Mesendoderm (in vitro differentiated cells): Measurements from ENCODE around the gene RAMAC. TPM values are rescaled to one million over a fixed set of nuclear protein-coding genes. Genes with fewer than 3 reads are reported as not detected.
"Not testable (repeated sequence)": the region's sequence is repeated elsewhere in the genome, so short reads cannot be mapped to it uniquely, and the experiment has no call there.

ENCODE experiments used
- DNase-seq: peaks from one replicate; pipeline ENCODE4 v3.0.0; 2013
- H2AK5ac ChIP-seq: 2 replicates; pipeline ENCODE4 v1.6.1; 2013; ENCODE audit warnings: low read length, inconsistent platforms
- H2BK120ac ChIP-seq: 2 replicates; pipeline ENCODE4 v1.6.1; 2013; ENCODE audit warnings: low read depth, mild to moderate bottlenecking, low read length, moderate library complexity, mixed read lengths
- H2BK15ac ChIP-seq: replicated peaks from 2 replicates; pipeline ENCODE4 v1.6.1; 2013; ENCODE audit warnings: low read depth, mild to moderate bottlenecking, moderate library complexity
- H2BK5ac ChIP-seq: 2 replicates; pipeline ENCODE4 v1.6.1; 2013; ENCODE audit warnings: low read length, inconsistent platforms
- H3K18ac ChIP-seq: 2 replicates; pipeline ENCODE4 v1.6.1; 2013; ENCODE audit warnings: mild to moderate bottlenecking, low read length, mixed read lengths
- H3K23ac ChIP-seq: one replicate; pipeline ENCODE4 v1.6.1; 2013; ENCODE audit warnings: low read length
- H3K27ac ChIP-seq: 2 replicates; pipeline ENCODE4 v1.5.1; 2013; ENCODE audit warnings: low read depth, mild to moderate bottlenecking, inconsistent platforms, low read length, moderate library complexity
- H3K27me3 ChIP-seq: 2 replicates; pipeline ENCODE4 v1.6.1; 2013; ENCODE audit warnings: low read length, control low read depth, mild to moderate bottlenecking, inconsistent platforms; ENCODE audit not compliant: insufficient read depth, poor library complexity
- H3K36me3 ChIP-seq: 2 replicates; pipeline ENCODE4 v1.6.1; 2013; ENCODE audit warnings: low read length, inconsistent platforms; ENCODE audit not compliant: control insufficient read depth, insufficient read depth
- H3K4ac ChIP-seq: one replicate; pipeline ENCODE4 v1.6.1; 2013; ENCODE audit warnings: low read depth, mild to moderate bottlenecking, low read length, moderate library complexity
- H3K4me1 ChIP-seq: 2 replicates; pipeline ENCODE4 v1.6.1; 2013; ENCODE audit warnings: low read depth, low read length, inconsistent platforms; ENCODE audit not compliant: control insufficient read depth
- H3K4me2 ChIP-seq: 2 replicates; pipeline ENCODE4 v1.6.1; 2013; ENCODE audit warnings: low read length
- H3K4me3 ChIP-seq: 2 replicates; pipeline ENCODE4 v1.5.1; 2013; ENCODE audit warnings: mild to moderate bottlenecking, low read length
- H3K56ac ChIP-seq: one replicate; pipeline ENCODE4 v1.6.1; 2013; ENCODE audit warnings: low read length
- H3K79me1 ChIP-seq: 2 replicates; pipeline ENCODE4 v1.6.1; 2013; ENCODE audit warnings: low read length, inconsistent platforms
- H3K79me2 ChIP-seq: 2 replicates; pipeline ENCODE4 v1.6.1; 2013; ENCODE audit warnings: mild to moderate bottlenecking, low read length; ENCODE audit not compliant: control insufficient read depth, insufficient read depth
- H3K9ac ChIP-seq: 2 replicates; pipeline ENCODE4 v1.6.1; 2013; ENCODE audit warnings: low read length, inconsistent platforms
- H4K5ac ChIP-seq: one replicate; pipeline ENCODE4 v1.6.1; 2013; ENCODE audit warnings: low read length
- H4K8ac ChIP-seq: one replicate; pipeline ENCODE4 v1.6.1; 2013; ENCODE audit warnings: low read depth, mild to moderate bottlenecking, control low read depth, low read length, moderate library complexity
- WGBS: extraction: QIAGEN DNeasy Blood & Tissue Kit; methylation state at CpG from one replicate; pipeline ENCODE4 v1.1.7; 2013; ENCODE audit warnings: low lambda C conversion rate, missing lambda C conversion rate; ENCODE audit not compliant: insufficient coverage; ENCODE audit errors: extremely low coverage; 5-methylcytosine and 5-hydroxymethylcytosine counted together
- polyA plus RNA-seq, 2 experiments: library from polyadenylated mRNA; stranded (reverse); fragments of 200-250 nt; gene quantifications; one replicate each; pipeline ENCODE4 v1.2.3, GENCODE V29; 2013

The RAMAC gene
- 36.6 TPM for polyA plus RNA-seq (2013, experiment 1 of 2)
- 38.9 TPM for polyA plus RNA-seq (2013, experiment 2 of 2)

DNA sequence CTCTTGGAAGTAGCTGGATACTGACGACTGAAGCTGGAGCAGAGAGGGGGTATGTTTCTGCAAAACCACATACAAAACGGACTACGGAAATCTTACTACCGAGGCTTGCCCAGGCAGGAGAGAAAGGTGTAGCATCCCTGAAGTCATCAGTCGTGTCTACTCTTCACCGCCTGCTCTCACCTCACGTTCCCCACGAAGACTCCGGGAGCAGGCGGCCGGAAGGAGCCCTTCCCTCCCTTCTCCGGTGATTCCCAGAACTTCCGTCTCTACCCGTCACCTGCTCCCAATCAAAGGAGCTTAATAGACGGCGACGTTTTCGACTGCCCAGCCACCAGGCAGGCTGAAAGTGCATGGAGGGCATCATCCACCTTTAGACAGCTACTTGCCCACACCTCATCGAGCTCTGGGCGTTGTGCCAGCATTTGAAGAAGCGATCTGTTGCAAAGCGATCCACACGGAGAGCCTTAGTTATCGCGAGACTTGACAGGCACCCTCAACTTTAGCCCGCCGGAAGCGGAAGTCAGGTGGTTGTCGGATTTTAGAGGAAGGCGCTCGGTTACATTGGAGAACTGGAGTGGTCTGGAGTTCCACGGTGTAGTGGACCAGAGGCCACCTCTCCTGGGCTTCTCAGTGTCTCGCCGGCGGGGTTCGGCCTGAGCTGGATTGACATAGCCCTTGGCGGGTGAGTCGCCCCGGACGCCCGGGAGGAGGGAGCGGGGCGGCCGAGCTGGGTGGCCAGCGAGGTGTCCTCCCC, at the start of gene RAMAC:
TSS of gene RAMAC (plus strand) at position 523 of the 754 bp plus-strand sequence. CDS start 2,809 bp downstream, outside the sequence.
- Histone ChIP-seq H3K18ac (no peak within 1 kb of the TSS), H3K9ac (peak within 1 kb of the TSS; percentile 93), H3K4me3 (peak within 1 kb of the TSS; percentile 64), H3K79me2 (peaks cover 2% of the 10 kb centered on the region), H3K4me1 (peaks cover 4% of the 10 kb centered on the region), H3K36me3 (no peaks in the 10 kb centered on the region), H3K79me1 (peaks cover 2% of the 10 kb centered on the region), H4K8ac (no peak within 1 kb of the TSS), H3K27ac (no peak within 1 kb of the TSS), H3K4me2 (peak within 1 kb of the TSS; percentile 82), H2AK5ac (peak within 1 kb of the TSS; percentile 35), H4K5ac (peak within 1 kb of the TSS; percentile 95), H3K4ac (no peak within 1 kb of the TSS), H3K56ac (peak within 1 kb of the TSS; percentile 95), H2BK15ac (no peak within 1 kb of the TSS), H3K23ac (no peak within 1 kb of the TSS), H2BK120ac (no peak within 1 kb of the TSS), H2BK5ac (no peak within 1 kb of the TSS), H3K27me3 (no peaks in the 10 kb centered on the region)
- peak; percentile 97 for DNase-seq
- no CpG with 5 or more reads among the region's 45 CpGs for WGBS

DNA sequence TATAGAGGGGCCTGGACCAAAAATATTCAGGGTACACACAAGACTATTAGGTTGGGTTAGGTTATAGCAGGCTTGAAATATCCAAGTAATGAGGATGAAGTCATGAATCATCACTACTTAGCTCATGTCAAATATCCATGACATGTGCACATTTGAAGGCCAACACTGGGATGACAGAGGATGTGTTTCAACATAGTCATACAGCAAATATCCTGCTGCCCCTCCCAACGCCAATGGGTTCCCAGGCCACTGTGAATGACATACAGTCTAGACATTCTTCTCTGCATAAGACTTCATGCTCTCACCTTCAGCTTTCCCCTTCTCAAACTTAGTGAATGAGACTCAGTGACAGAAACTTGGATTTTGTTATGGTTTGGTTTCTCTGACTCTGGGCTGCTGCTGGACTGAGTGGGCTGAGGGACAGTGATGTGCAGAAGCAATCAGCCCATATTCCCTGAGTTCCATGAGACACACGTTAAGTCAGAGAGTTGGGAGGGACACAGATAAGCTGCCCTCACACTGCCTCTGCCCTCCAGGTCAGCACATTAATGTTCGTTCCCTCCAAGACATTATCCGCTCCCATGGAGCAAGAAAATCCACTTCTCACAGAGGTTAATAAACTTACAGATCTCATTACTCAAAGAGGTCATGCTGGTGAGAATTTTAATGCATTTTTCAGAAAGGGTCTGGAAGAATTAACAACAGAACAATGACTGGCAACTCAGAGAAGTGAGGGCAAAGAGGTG, 48.9 kb upstream of the RAMAC start:
- no peak overlapping the region for H3K18ac ChIP-seq
- H4K8ac ChIP-seq, result no peak overlapping the region
- H3K9ac ChIP-seq, result no peak overlapping the region
- no peak overlapping the region for H3K23ac ChIP-seq
- H2BK15ac ChIP-seq, result no peak overlapping the region
- no peak overlapping the region for H2BK5ac ChIP-seq
- H3K56ac ChIP-seq, result no peak overlapping the region
- H3K4me1 ChIP-seq, result no peaks in the 10 kb centered on the region
- no peaks in the 10 kb centered on the region for H3K36me3 ChIP-seq
- no peak overlapping the region for H2AK5ac ChIP-seq
- H3K4ac ChIP-seq, result no peak overlapping the region
- no CpG with 5 or more reads among the region's 4 CpGs for WGBS
- no peaks in the 10 kb centered on the region for H3K79me1 ChIP-seq
- H3K4me2 ChIP-seq, result no peak overlapping the region
- no peak overlapping the region for H2BK120ac ChIP-seq
- no peak overlapping the region for H3K27ac ChIP-seq
- DNase-seq, result no peak
- no peak overlapping the region for H3K4me3 ChIP-seq
- H3K27me3 ChIP-seq, result no peaks in the 10 kb centered on the region
- H4K5ac ChIP-seq, result no peak overlapping the region
- no peaks in the 10 kb centered on the region for H3K79me2 ChIP-seq

GRCh38 chr15:82937712-82938058, 48.3 kb upstream of the RAMAC start:
- Histone ChIP-seq H2BK15ac (no peak overlapping the region), H3K9ac (no peak overlapping the region), H3K4me3 (no peak overlapping the region), H3K56ac (no peak overlapping the region), H3K27ac (no peak overlapping the region), H4K5ac (no peak overlapping the region), H3K4me1 (no peaks in the 10 kb centered on the region), H3K18ac (no peak overlapping the region), H4K8ac (no peak overlapping the region), H2AK5ac (no peak overlapping the region), H3K27me3 (no peaks in the 10 kb centered on the region), H2BK5ac (no peak overlapping the region), H2BK120ac (no peak overlapping the region), H3K79me1 (no peaks in the 10 kb centered on the region), H3K4me2 (no peak overlapping the region), H3K4ac (no peak overlapping the region), H3K79me2 (no peaks in the 10 kb centered on the region), H3K23ac (no peak overlapping the region), H3K36me3 (no peaks in the 10 kb centered on the region)
- no CpG with 5 or more reads among the region's 5 CpGs for WGBS
- DNase-seq, result no peak

- not testable (repeated sequence) for H2BK15ac ChIP-seq, H2BK120ac ChIP-seq, H3K23ac ChIP-seq, H3K4me3 ChIP-seq, H3K4me2 ChIP-seq, H3K36me3 ChIP-seq, H3K79me2 ChIP-seq, H3K56ac ChIP-seq, H3K27me3 ChIP-seq, H3K79me1 ChIP-seq, H3K27ac ChIP-seq, H4K8ac ChIP-seq, H4K5ac ChIP-seq, H2BK5ac ChIP-seq, DNase-seq, H3K18ac ChIP-seq, H3K4me1 ChIP-seq, H3K4ac ChIP-seq, H2AK5ac ChIP-seq, H3K9ac ChIP-seq
- WGBS, result no CpG with 5 or more reads among the region's 6 CpGs
Observed at GRCh38 chr15:82939678-82940077, 46.3 kb upstream of the RAMAC start.

GRCh38 chr15:82942691-82943090, 43.3 kb upstream of the RAMAC start:
- no peak overlapping the region for H2BK15ac ChIP-seq
- no peak overlapping the region for H3K18ac ChIP-seq
- H2AK5ac ChIP-seq, result no peak overlapping the region
- WGBS, result no CpG with 5 or more reads among the region's 8 CpGs
- no peak overlapping the region for H3K56ac ChIP-seq
- H3K4me2 ChIP-seq, result no peak overlapping the region
- no peak overlapping the region for H3K4ac ChIP-seq
- no peaks in the 10 kb centered on the region for H3K79me1 ChIP-seq
- H3K23ac ChIP-seq, result no peak overlapping the region
- no peak overlapping the region for H3K27ac ChIP-seq
- H3K4me3 ChIP-seq, result no peak overlapping the region
- DNase-seq, result peak; percentile 26
- H2BK120ac ChIP-seq, result no peak overlapping the region
- no peaks in the 10 kb centered on the region for H3K36me3 ChIP-seq
- no peak overlapping the region for H4K5ac ChIP-seq
- no peaks in the 10 kb centered on the region for H3K79me2 ChIP-seq
- no peak overlapping the region for H2BK5ac ChIP-seq
- H3K27me3 ChIP-seq, result no peaks in the 10 kb centered on the region
- no peak overlapping the region for H4K8ac ChIP-seq
- no peaks in the 10 kb centered on the region for H3K4me1 ChIP-seq
- H3K9ac ChIP-seq, result no peak overlapping the region
